Neural cell (in vitro differentiated cells): ENCODE data around the gene CXXC1.

Experiments
- CTCF ChIP-seq: fragments of 450-650 bp; IDR thresholded peaks from 2 replicates; pipeline ENCODE4 v1.5.1; 2014; ENCODE audit warnings: antibody characterized with exemption, mild to moderate bottlenecking, moderate library complexity; ENCODE audit not compliant: poor library complexity, severe bottlenecking
- EZH2 ChIP-seq: fragments of 200-600, 300-800 bp; shearing (Covaris generic), sonication (generic); IDR thresholded peaks from 2 replicates; pipeline ENCODE4 v1.6.1; 2014; ENCODE audit warnings: antibody characterized with exemption, low read length, borderline replicate concordance, mild to moderate bottlenecking; ENCODE audit not compliant: insufficient read depth, poor library complexity, severe bottlenecking

- no peak for TF ChIP-seq CTCF
- no peak for TF ChIP-seq EZH2
Observed at GRCh38 chr18:50307400-50307737, 19.9 kb upstream of the CXXC1 start.
